GM12878 (cell line): Measurements from ENCODE around the gene OGFOD3.

Source experiments
- CEBPZ ChIP-seq: fragments of 150-350 bp; IDR thresholded peaks from 2 replicates; pipeline ENCODE4 v1.6.1; 2016; ENCODE audit warnings: low read depth, low read length
- CREB1 ChIP-seq: IDR thresholded peaks from 2 replicates; pipeline ENCODE4 v1.6.1; 2012; ENCODE audit warnings: low read depth, mild to moderate bottlenecking, inconsistent platforms
- CTCF ChIP-seq, 3 experiments: IDR thresholded peaks in 2 of 3; conservative IDR thresholded peaks in 1 of 3; 2 replicates each; pipeline ENCODE4 v1.5.1; 2011; ENCODE audit warnings: low read depth in 3 of 3, low read length in 3 of 3, mild to moderate bottlenecking in 3 of 3, control low read depth in 2 of 3, moderate library complexity in 2 of 3, inconsistent platforms in 1 of 3, mixed read lengths in 1 of 3; ENCODE audit not compliant: control insufficient read depth in 2 of 3, insufficient read depth in 1 of 3; ENCODE audit errors: extremely low read depth in 1 of 3
- EGR1 ChIP-seq, 2 experiments: IDR thresholded peaks; 1 replicate in 1 of 2; 2 replicates in 1 of 2; pipeline ENCODE4 v1.6.1; 2011 to 2012; ENCODE audit warnings: low read depth in 2 of 2, low read length in 2 of 2, borderline replicate concordance in 1 of 2, mild to moderate bottlenecking in 1 of 2, moderate library complexity in 1 of 2
- HDAC2 ChIP-seq: fragments of 200-600 bp; sonication (generic); IDR thresholded peaks from 2 replicates; pipeline ENCODE4 v1.6.1; 2017
- HDAC6 ChIP-seq: fragments of 200-600 bp; sonication (generic); IDR thresholded peaks from one replicate; pipeline ENCODE4 v1.8.0; 2017; ENCODE audit warnings: antibody characterized with exemption; ENCODE audit not compliant: unreplicated experiment
- JUNB ChIP-seq: IDR thresholded peaks from 2 replicates; pipeline ENCODE4 v1.6.1; 2016; ENCODE audit warnings: antibody characterized with exemption, mild to moderate bottlenecking
- POLR2A ChIP-seq: IDR thresholded peaks from 2 replicates; pipeline ENCODE4 v1.6.1; 2011; ENCODE audit warnings: low read depth, mild to moderate bottlenecking, low read length
- RELA ChIP-seq: fragments of 450-650 bp; IDR thresholded peaks from 2 replicates; pipeline ENCODE4 v1.8.0; 2014; ENCODE audit warnings: borderline replicate concordance; ENCODE audit not compliant: partially characterized antibody
- ZBTB4 ChIP-seq: fragments of 450-650 bp; formaldehyde crosslinking; IDR thresholded peaks from 2 replicates; pipeline ENCODE4 v1.4.0; 2022; ENCODE audit warnings: mild to moderate bottlenecking, moderate library complexity

GRCh38 chr17:82374626-82375331 lies 43.6 kb downstream of the OGFOD3 start:
- TF ChIP-seq ZBTB4 (CRISPR knock-in tag): no peak
- no peak for TF ChIP-seq CEBPZ
- no peak for TF ChIP-seq EGR1 (IDR thresholded peaks at IDR 0.05; ENCODE audit: borderline replicate concordance in 1 of 2, low read depth in 2 of 2, low read length in 2 of 2)
- no peak for TF ChIP-seq POLR2A
- no peak for TF ChIP-seq HDAC2
- TF ChIP-seq JUNB: no peak
- TF ChIP-seq RELA: no peak
- no peak for TF ChIP-seq CREB1
- no peak for TF ChIP-seq HDAC6
- TF ChIP-seq CTCF (IDR thresholded peaks at IDR 0.05 in 2 of 3, conservative IDR thresholded peaks at IDR 0.05 in 1 of 3; ENCODE audit: control insufficient read depth in 2 of 3, extremely low read depth in 1 of 3, insufficient read depth in 1 of 3, low read depth in 3 of 3, low read length in 3 of 3): no peak
